Measurements from ENCODE around the gene RDH12.

RDH12 gene

GRCh38 chr14:67778792-67779191, 77.1 kb downstream of the RDH12 start:
- no peak for DNase-seq (ENCODE audit: low spot score)
- TF ChIP-seq CTCF (IDR thresholded peaks at IDR 0.05; ENCODE audit: borderline replicate concordance, control extremely low read depth, extremely low read depth, insufficient read depth, missing control alignments): no peak
- in situ Hi-C loops (cut with MboI; ENCODE audit: low sequenced_read_pairs, unreplicated experiment): no loop called here

- in situ Hi-C loops (cut with MboI; ENCODE audit: low sequenced_read_pairs, unreplicated experiment): no loop called here
- DNase-seq (ENCODE audit: low spot score): no peak
- TF ChIP-seq CTCF (IDR thresholded peaks at IDR 0.05; ENCODE audit: borderline replicate concordance, control extremely low read depth, extremely low read depth, insufficient read depth, missing control alignments): no peak
These were observed 80.4 kb downstream of the RDH12 start for GRCh38 chr14:67782090-67782489.
